WI38 (cell line): ENCODE results near the gene CPD.
"Not testable (repeated sequence)": the region's sequence is repeated elsewhere in the genome, so short reads cannot be mapped to it uniquely, and the experiment has no call there.

Experiments used
- H3K4me3 ChIP-seq: 2 replicates; pipeline ENCODE4 v1.5.1; 2011; ENCODE audit warnings: low read depth, mild to moderate bottlenecking, control low read depth, low read length
- CTCF ChIP-seq: IDR thresholded peaks from 2 replicates; pipeline ENCODE4 v1.5.1; 2012; ENCODE audit warnings: low read depth, mild to moderate bottlenecking, control low read depth, low read length

Gene CPD

GRCh38 chr17:30396129-30396528 is 17.4 kb downstream of the CPD start:
- TF ChIP-seq CTCF: no peak
- H3K4me3 ChIP-seq: no peak overlapping the region

- TF ChIP-seq CTCF: no peak
- H3K4me3 ChIP-seq: no peak overlapping the region
Measured at GRCh38 chr17:30396612-30397011, 17.9 kb downstream of the CPD start.

DNA sequence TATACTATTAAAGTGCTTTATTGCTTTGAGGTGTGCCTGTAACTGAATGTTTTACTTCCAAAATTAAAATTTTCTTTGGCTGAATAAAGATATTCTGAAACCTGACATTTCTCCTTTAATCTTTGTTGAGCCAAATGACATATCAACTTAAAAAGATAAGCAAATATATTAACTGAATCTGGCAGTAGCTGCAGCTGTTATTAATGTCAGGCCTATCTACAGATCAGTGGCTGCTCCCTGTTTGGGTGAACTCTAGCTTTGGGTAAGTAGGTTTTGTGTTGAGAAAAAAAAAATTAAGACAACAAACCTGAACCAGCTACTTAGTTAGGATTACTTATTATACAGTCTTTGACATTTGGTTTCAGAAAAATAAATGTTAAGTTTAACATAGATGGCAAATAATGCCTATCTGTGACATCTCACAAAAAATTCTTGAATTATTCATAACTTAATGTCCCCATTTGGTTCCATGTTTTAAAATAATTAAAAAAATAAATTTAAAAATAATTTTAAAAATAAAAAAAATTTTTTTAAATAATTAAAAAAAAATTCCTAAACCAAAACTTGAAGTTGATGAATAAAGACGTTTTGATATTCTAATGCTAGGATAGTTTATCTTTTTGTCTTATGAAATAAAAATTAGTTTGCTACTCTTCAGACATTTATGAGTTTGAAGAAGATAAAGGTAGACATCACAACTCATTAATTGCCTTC is 19.8 kb downstream of the CPD start:
- no peak overlapping the region for H3K4me3 ChIP-seq
- TF ChIP-seq CTCF: no peak

DNA sequence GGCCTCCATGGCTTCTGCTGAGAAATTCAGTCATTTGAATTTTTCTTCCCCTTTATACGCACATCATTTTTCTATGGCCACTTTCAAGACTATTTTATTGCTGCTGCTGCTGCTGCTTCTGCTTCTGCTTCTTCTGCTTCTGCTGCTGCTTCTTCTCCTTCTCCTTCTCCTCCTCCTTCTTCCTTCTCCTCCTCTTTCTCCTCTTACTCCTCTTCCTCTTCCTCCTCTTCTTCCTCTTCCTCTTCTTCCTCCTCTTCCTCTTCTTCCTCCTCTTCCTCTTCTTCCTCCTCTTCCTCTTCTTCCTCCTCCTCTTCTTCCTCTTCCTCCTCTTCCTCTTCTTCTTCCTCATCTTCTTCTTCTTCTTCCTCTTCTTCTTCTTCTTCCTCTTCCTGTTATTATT is 22.4 kb downstream of the CPD start:
- no peak overlapping the region for H3K4me3 ChIP-seq
- no peak for TF ChIP-seq CTCF

GRCh38 chr17:30405161-30405560 is 26.4 kb downstream of the CPD start:
- no peak for TF ChIP-seq CTCF
- H3K4me3 ChIP-seq: no peak overlapping the region

DNA sequence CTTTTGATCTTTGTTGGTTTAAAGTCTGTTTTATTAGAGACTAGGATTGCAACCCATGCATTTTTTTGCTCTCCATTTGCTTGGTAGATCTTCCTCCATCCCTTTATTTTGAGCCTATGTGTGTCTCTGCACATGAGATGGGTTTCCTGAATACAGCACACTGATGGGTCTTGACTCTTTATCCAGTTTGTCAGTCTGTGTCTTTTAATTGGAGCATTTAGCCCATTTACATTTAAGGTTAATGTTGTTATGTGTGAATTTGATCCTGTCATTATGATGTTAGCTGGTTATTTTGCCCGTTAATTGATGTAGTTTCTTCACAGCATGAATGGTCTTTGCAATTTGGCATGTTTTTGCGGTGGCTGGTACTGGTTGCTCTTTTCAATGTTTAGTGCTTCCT is 31.9 kb downstream of the CPD start:
- H3K4me3 ChIP-seq: not testable (repeated sequence)

DNA sequence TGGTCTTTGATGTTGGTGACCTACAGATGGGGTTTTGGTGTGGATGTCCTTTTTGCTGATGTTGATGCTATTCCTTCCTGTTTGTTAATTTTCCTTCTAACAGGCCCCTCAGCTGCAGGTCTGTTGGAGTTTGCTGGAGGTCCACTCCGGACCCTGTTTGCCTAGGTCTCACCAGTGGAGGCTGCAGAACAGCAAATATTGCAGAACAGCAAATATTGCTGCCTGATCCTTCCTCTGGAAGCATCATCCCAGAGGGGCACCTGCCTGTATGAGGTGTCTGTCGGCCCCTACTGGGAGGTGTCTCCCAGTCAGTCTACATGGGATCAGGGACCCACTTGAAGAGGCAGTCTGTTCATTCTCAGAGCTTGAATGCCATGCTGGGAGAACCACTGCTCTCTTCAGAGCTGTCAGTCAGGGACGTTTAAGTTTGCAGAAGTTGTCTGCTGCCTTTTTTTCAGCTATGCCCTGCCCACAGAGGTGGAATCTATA is 33.3 kb downstream of the CPD start:
- H3K4me3 ChIP-seq: not testable (repeated sequence)

GRCh38 chr17:30413109-30413508 is 34.4 kb downstream of the CPD start:
- TF ChIP-seq CTCF: no peak
- no peak overlapping the region for H3K4me3 ChIP-seq
